Ovary (tissue), 9 donors: ENCODE measurements around the gene RGL3. TPM values are rescaled to one million over a fixed set of nuclear protein-coding genes. Genes with fewer than 3 reads are reported as not detected.

Experiments used
- DNase-seq, 5 donors: peaks; one replicate each; pipeline ENCODE4 v3.0.0-alpha.2; 2019 to 2020
- H3K27ac ChIP-seq, 2 donors: fragments of 200-600 bp; one replicate each; pipeline versions ENCODE4 v1.5.1 to v1.8.0; 2019 to 2022
- H3K27me3 ChIP-seq: fragments of 200-600 bp; one replicate; pipeline ENCODE4 v1.8.0; 2022
- H3K36me3 ChIP-seq: fragments of 200-600 bp; sonication (generic); one replicate; pipeline ENCODE4 v1.5.1; 2019
- H3K4me1 ChIP-seq: one replicate; pipeline ENCODE4 v1.8.1; 2013; ENCODE audit warnings: mild to moderate bottlenecking, moderate library complexity; ENCODE audit not compliant: insufficient read depth
- H3K4me3 ChIP-seq: fragments of 200-600 bp; sonication (generic); one replicate; pipeline ENCODE4 v1.5.1; 2017
- H3K9me3 ChIP-seq, 2 donors: fragments of 200-600 bp in 1 of 2; sonication (generic) in 1 of 2; one replicate each; pipeline versions ENCODE4 v1.5.1 to v1.8.1; 2013 to 2019; ENCODE audit warnings: mild to moderate bottlenecking in 1 of 2, moderate library complexity in 1 of 2
- EP300 ChIP-seq: sonication (generic); formaldehyde crosslinking; IDR thresholded peaks from one replicate; pipeline ENCODE4 v1.6.1; 2017; ENCODE audit warnings: antibody characterized with exemption
- POLR2A ChIP-seq: fragments of 450-650 bp; IDR thresholded peaks from one replicate; pipeline ENCODE4 v1.6.1; 2017; ENCODE audit warnings: antibody characterized with exemption, mild to moderate bottlenecking, moderate library complexity
- WGBS, 3 donors: extraction: QIAGEN DNeasy Blood & Tissue Kit in 1 of 3; methylation state at CpG; one replicate each; pipeline versions ENCODE4 v1.1.5 to v1.1.7; 2013 to 2017; 5-methylcytosine and 5-hydroxymethylcytosine counted together
- intact Hi-C, 4 donors: fragments of 100-400 bp; cut with DNase I; formaldehyde crosslinking; loops; one replicate each; pipeline versions ENCODE4 v1.11.0 to v1.15.1; 2022 to 2023
- polyA plus RNA-seq, 2 donors: library from polyadenylated mRNA; stranded (reverse); fragments of 200-250 nt in 1 of 2; fragments of 350-450 nt in 1 of 2; fragmentation: Illumina TruSeq in 1 of 2; extraction: RNeasy Lipid Tissue Mini Kit (QIAGEN cat#74804) in 1 of 2; gene quantifications; one replicate each; pipeline ENCODE4 v1.2.3, GENCODE V29; 2013 to 2014
- total RNA-seq, 7 donors: library from RNA; depleted of rRNA in 2 of 7; stranded (reverse); fragments of >200 nt in 2 of 7; fragmentation: NEBNext Ultra II Directional in 3 of 7; extraction: Animal tissue kit (Norgen Biotek cat#: 25700) in 3 of 7; gene quantifications; one replicate each; pipeline versions ENCODE4 v1.1.0 to v1.2.4, GENCODE V29; 2016 to 2023
- TF ChIP-seq, protein P1 (sequence below), 3 donors: fragments of 450-650 bp in 2 of 3; fragments of 200-600 bp in 1 of 3; IDR thresholded peaks; one replicate each; pipeline versions ENCODE4 v1.5.1 to v1.8.0; 2016 to 2022; ENCODE audit warnings: antibody characterized with exemption in 3 of 3, mild to moderate bottlenecking in 1 of 3
- donor health status: DM: no; HTN: no; CAD: no; lungs with moderate emphysema.
- donor health status: DM: no; HTN: no; CAD: no.
- donor health status: Bipolar disorder and iron deficiency.
- donor health status: DM: yes; HTN: yes; CAD: no.
- donor health status: DM: no; HTN: no; CAD: no.
- donor health status: DM: yes; HTN: yes; CAD: no.

RGL3 gene
- total and polyA plus RNA-seq, 9 donors, result 2.2 to 28.0 (median 5.6) TPM

DNA sequence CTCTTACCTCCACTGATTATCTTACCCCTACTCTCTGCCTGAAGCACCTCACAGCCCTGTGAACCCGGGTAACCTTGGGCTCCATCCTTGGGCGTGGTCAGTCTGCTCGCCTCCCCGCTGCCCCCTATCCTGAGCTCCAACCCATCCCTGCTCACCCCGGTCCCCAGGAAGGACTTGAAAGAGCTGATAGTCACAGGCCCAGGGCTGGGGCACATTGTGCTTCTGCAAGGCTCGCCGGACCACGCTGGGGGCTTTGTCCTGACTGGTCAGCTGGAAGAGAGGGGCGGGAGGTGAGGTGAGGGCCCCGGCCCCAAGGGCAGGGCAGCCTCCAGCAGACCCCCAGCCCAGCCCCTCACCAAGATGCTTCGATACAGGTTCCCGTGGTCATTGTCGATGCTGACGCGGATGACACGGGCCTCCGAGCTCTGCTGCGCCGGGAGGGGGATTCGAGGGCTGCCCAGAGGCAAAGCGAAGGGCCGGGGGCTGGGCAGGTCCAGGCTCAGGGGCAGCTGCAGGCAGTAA, 22.0 kb downstream of the RGL3 start:
- intact Hi-C loops, result loop anchor here in 1 of 4 donors (10.0 kb wide), 1 partner anchor 102 kb away; the partner anchor contains the start of gene TSPAN16

DNA sequence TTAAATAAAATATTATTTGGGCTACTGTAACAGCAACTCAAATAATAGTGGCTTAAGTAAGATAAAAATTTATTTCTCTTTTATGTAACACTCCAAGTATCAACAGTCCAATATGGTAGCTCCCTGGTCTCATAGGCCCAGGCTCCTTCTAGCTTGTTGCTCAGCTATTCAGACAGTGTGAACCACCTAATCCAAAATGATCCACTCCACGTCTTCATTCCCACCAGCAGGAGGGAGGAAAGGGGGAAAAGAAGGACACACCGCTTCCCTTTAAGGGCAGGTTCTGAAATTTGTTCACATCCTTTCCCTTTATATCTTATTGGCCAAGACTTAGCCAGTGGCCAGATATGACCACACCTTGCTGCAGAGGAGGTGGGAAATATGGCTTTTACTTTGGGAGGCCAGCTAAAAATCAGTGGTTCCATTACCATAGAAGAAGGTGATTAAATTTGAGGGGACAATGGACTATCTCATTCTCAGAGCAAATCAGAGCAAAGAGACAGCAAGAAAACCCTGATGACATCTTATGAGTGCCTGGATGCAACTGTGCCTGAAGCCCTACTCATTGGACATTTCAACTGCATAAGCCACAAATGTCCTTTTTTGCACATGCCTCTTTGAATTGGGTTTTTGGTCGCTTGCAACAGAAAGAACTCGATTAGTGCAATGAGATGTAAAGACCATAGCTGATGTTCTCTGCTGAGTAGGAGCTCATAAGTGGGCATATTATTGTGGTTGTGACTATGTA, 28.0 kb downstream of the RGL3 start:
- intact Hi-C loops, result loop anchor here in 1 of 4 donors (10.0 kb wide), 1 partner anchor 96 kb away; the partner anchor contains the start of gene TSPAN16
- Histone ChIP-seq H3K9me3 (peaks cover 0 to 3% of the 10 kb centered on the region in 2 donors), H3K4me1 (no peaks in the 10 kb centered on the region), H3K36me3 (no peaks in the 10 kb centered on the region), H3K4me3 (no peak overlapping the region), H3K27ac (no peak overlapping the region), H3K27me3 (no peaks in the 10 kb centered on the region)
- 72 to 78% (median 77%) methylated on average over 4 of the region's 4 CpGs for WGBS, 3 donors
- no peak for TF ChIP-seq EP300
- TF ChIP-seq, protein P1, sequence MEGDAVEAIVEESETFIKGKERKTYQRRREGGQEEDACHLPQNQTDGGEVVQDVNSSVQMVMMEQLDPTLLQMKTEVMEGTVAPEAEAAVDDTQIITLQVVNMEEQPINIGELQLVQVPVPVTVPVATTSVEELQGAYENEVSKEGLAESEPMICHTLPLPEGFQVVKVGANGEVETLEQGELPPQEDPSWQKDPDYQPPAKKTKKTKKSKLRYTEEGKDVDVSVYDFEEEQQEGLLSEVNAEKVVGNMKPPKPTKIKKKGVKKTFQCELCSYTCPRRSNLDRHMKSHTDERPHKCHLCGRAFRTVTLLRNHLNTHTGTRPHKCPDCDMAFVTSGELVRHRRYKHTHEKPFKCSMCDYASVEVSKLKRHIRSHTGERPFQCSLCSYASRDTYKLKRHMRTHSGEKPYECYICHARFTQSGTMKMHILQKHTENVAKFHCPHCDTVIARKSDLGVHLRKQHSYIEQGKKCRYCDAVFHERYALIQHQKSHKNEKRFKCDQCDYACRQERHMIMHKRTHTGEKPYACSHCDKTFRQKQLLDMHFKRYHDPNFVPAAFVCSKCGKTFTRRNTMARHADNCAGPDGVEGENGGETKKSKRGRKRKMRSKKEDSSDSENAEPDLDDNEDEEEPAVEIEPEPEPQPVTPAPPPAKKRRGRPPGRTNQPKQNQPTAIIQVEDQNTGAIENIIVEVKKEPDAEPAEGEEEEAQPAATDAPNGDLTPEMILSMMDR (IDR thresholded peaks at IDR 0.05), result no peak
- TF ChIP-seq POLR2A, result no peak
- no peak for DNase-seq

More for the DNA sequence above, 22.0 kb downstream of the RGL3 start:
- Histone ChIP-seq H3K9me3 (no peaks in the 10 kb centered on the region), H3K27ac (no peak overlapping the region), H3K4me1 (no peaks in the 10 kb centered on the region), H3K27me3 (no peaks in the 10 kb centered on the region), H3K4me3 (no peak overlapping the region), H3K36me3 (no peaks in the 10 kb centered on the region)
- DNase-seq, result no peak
- WGBS, 3 donors, result 82 to 88% (median 83%) methylated on average over 22 of the region's 22 CpGs
- TF ChIP-seq, protein P1 (IDR thresholded peaks at IDR 0.05), result no peak
- TF ChIP-seq EP300 (no peak), POLR2A (no peak)

- intact Hi-C loops, result loop anchor here in 1 of 4 donors (10.0 kb wide), 1 partner anchor 96 kb away; the partner anchor contains the start of gene TSPAN16
- Histone ChIP-seq H3K4me1 (no peaks in the 10 kb centered on the region), H3K9me3 (peaks cover 0 to 3% of the 10 kb centered on the region in 2 donors), H3K27me3 (no peaks in the 10 kb centered on the region), H3K36me3 (no peaks in the 10 kb centered on the region), H3K27ac (no peak overlapping the region), H3K4me3 (no peak overlapping the region)
- no peak for TF ChIP-seq POLR2A
- TF ChIP-seq, protein P1 (IDR thresholded peaks at IDR 0.05), result no peak
- TF ChIP-seq EP300, result no peak
- DNase-seq, result no peak
- WGBS, 3 donors, result 87 to 93% (median 91%) methylated on average over 2 of the region's 2 CpGs
Observed at GRCh38 chr19:11390359-11390758, 28.8 kb downstream of the RGL3 start.

GRCh38 chr19:11387162-11388034, 31.7 kb downstream of the RGL3 start:
- Histone ChIP-seq H3K36me3 (no peaks in the 10 kb centered on the region), H3K27me3 (no peaks in the 10 kb centered on the region), H3K9me3 (peaks cover 0 to 3% of the 10 kb centered on the region in 2 donors), H3K4me1 (peaks cover 2% of the 10 kb centered on the region), H3K4me3 (no peak overlapping the region), H3K27ac (no peak overlapping the region)
- no peak for TF ChIP-seq POLR2A
- TF ChIP-seq EP300, result no peak
- TF ChIP-seq, protein P1 (IDR thresholded peaks at IDR 0.05), result no peak
- DNase-seq, result no peak
- 70 to 80% (median 73%) methylated on average over 19 of the region's 19 CpGs for WGBS, 3 donors
- intact Hi-C loops, result loop anchor here in 1 of 4 donors (10.0 kb wide), 1 partner anchor 97 kb away; the partner anchor contains the start of gene ELAVL3
